GM19328 (cell line): ENCODE measurements around the gene NHS.
"Not testable (repeated sequence)": the region's sequence is repeated elsewhere in the genome, so short reads cannot be mapped to it uniquely, and the experiment has no call there.

Source experiments
- ATAC-seq: cut with Tn5 transposase; IDR thresholded peaks from one replicate; pipeline ENCODE4 v1.9.1; 2021; ENCODE audit warnings: mild to moderate bottlenecking, moderate library complexity; ENCODE audit not compliant: unreplicated experiment

Gene NHS

GRCh38 chrX:17542123-17542522 lies 167.1 kb downstream of the NHS start:
- no peak for ATAC-seq

- ATAC-seq, result no peak
These were observed 169.8 kb downstream of the NHS start for GRCh38 chrX:17544821-17545220.

GRCh38 chrX:17546356-17546755 lies 171.4 kb downstream of the NHS start:
- ATAC-seq, result no peak

GRCh38 chrX:17547658-17548057 lies 172.7 kb downstream of the NHS start:
- ATAC-seq, result no peak

- no peak for ATAC-seq
These were observed 174.2 kb downstream of the NHS start for GRCh38 chrX:17549107-17549651.

GRCh38 chrX:17550011-17550410 lies 175.0 kb downstream of the NHS start:
- no peak for ATAC-seq

GRCh38 chrX:17552044-17552650 lies 177.1 kb downstream of the NHS start:
- no peak for ATAC-seq

- ATAC-seq, result no peak
These were observed 178.5 kb downstream of the NHS start for GRCh38 chrX:17553469-17553868.

GRCh38 chrX:17553961-17554482 lies 179.0 kb downstream of the NHS start:
- no peak for ATAC-seq

GRCh38 chrX:17554914-17555313 lies 179.9 kb downstream of the NHS start:
- ATAC-seq, result no peak

GRCh38 chrX:17555846-17556245 lies 180.8 kb downstream of the NHS start:
- ATAC-seq, result no peak

- ATAC-seq, result no peak
These were observed 184.9 kb downstream of the NHS start for GRCh38 chrX:17559728-17560379.

GRCh38 chrX:17560385-17560784 lies 185.4 kb downstream of the NHS start:
- ATAC-seq, result no peak

- ATAC-seq, result no peak
These were observed 188.1 kb downstream of the NHS start for GRCh38 chrX:17563076-17563475.

- ATAC-seq, result no peak
These were observed 188.5 kb downstream of the NHS start for GRCh38 chrX:17563515-17563914.

- ATAC-seq, result no peak
These were observed 189.8 kb downstream of the NHS start for GRCh38 chrX:17564689-17565409.

GRCh38 chrX:17566740-17567139 lies 191.7 kb downstream of the NHS start:
- ATAC-seq, result no peak

- no peak for ATAC-seq
These were observed 192.2 kb downstream of the NHS start for GRCh38 chrX:17567187-17567586.

GRCh38 chrX:17567821-17568220 lies 192.8 kb downstream of the NHS start:
- no peak for ATAC-seq

GRCh38 chrX:17568804-17569203 lies 193.8 kb downstream of the NHS start:
- not testable (repeated sequence) for ATAC-seq

GRCh38 chrX:17579026-17579425 lies 204.0 kb downstream of the NHS start:
- no peak for ATAC-seq
